IMR-90 (cell line): ENCODE results near the gene GRAMD1B. TPM values are rescaled to one million over a fixed set of nuclear protein-coding genes. Genes with fewer than 3 reads are reported as not detected.

Experiments used
- ATAC-seq: fragments of 200-7000 bp; cut with Tn5 transposase; 2 replicates; pipeline ENCODE4 v1.9.1; 2020; ENCODE audit warnings: low read depth, mild to moderate bottlenecking, moderate library complexity
- BruUV-seq: library from RNA; stranded (reverse); fragments of 400-500 nt; replicated peaks from 2 replicates; lab custom pipeline; 2021; lab: Mats Ljungman, UMichigan
- CTCF ChIA-PET: fragments of 300-600 bp; formaldehyde crosslinking; extraction: SDS; loops from one replicate; lab custom pipeline; 2021; ENCODE audit warnings: antibody characterized with exemption; lab: Yijun Ruan, JAX
- POLR2A ChIA-PET: fragments of 300-600 bp; sonication (Branson Sonifier 250); formaldehyde crosslinking; loops from one replicate; lab custom pipeline; 2022; ENCODE audit warnings: antibody characterized with exemption; ENCODE audit not compliant: unreplicated experiment; lab: Charles Lee
- DNase-seq: peaks from one replicate; pipeline ENCODE4 v3.0.0; 2013
- H2AFZ ChIP-seq: replicated peaks from 2 replicates; pipeline ENCODE3; 2013; ENCODE audit warnings: low read length, mild to moderate bottlenecking; ENCODE audit not compliant: poor library complexity
- H2AK5ac ChIP-seq: 2 replicates; pipeline ENCODE4 v1.6.1; 2013; ENCODE audit warnings: low read depth, low read length, inconsistent platforms
- H2AK9ac ChIP-seq: replicated peaks from 2 replicates; pipeline ENCODE3; 2013; ENCODE audit warnings: mild to moderate bottlenecking, low read depth, low read length, moderate library complexity; ENCODE audit not compliant: poor library complexity
- H2BK120ac ChIP-seq: 2 replicates; pipeline ENCODE4 v1.6.1; 2013; ENCODE audit warnings: low read depth, low read length, inconsistent platforms
- H2BK15ac ChIP-seq: 3 replicates; pipeline ENCODE4 v1.6.1; 2013; ENCODE audit warnings: low read depth, low read length, inconsistent platforms
- H2BK20ac ChIP-seq: 2 replicates; pipeline ENCODE4 v1.6.1; 2013; ENCODE audit warnings: low read depth, mild to moderate bottlenecking, inconsistent platforms, low read length, moderate library complexity
- H2BK5ac ChIP-seq: 2 replicates; pipeline ENCODE4 v1.6.1; 2013; ENCODE audit warnings: mild to moderate bottlenecking, low read depth, low read length, inconsistent platforms; ENCODE audit not compliant: poor library complexity, severe bottlenecking
- H3K14ac ChIP-seq: replicated peaks from 2 replicates; pipeline ENCODE4 v1.6.1; 2013; ENCODE audit warnings: low read depth, low read length, inconsistent platforms
- H3K18ac ChIP-seq: 2 replicates; pipeline ENCODE4 v1.6.1; 2013; ENCODE audit warnings: low read depth, low read length, control low read depth
- H3K23ac ChIP-seq: 2 replicates; pipeline ENCODE4 v1.6.1; 2013; ENCODE audit warnings: low read depth, low read length, inconsistent platforms
- H3K27ac ChIP-seq: 2 replicates; pipeline ENCODE4 v1.5.1; 2013; ENCODE audit warnings: mild to moderate bottlenecking, control low read depth, low read length; ENCODE audit not compliant: insufficient read depth
- H3K27me3 ChIP-seq: 2 replicates; pipeline ENCODE4 v1.6.1; 2013; ENCODE audit warnings: low read length; ENCODE audit not compliant: control insufficient read depth, insufficient read depth
- H3K36me3 ChIP-seq: 2 replicates; pipeline ENCODE4 v1.6.1; 2013; ENCODE audit warnings: low read length, mixed read lengths; ENCODE audit not compliant: control insufficient read depth, insufficient read depth
- H3K4ac ChIP-seq: 2 replicates; pipeline ENCODE4 v1.6.1; 2013; ENCODE audit warnings: low read depth, low read length, inconsistent platforms
- H3K4me1 ChIP-seq: 2 replicates; pipeline ENCODE4 v1.6.1; 2013; ENCODE audit warnings: low read length, mixed read lengths; ENCODE audit not compliant: control insufficient read depth, insufficient read depth
- H3K4me2 ChIP-seq: 2 replicates; pipeline ENCODE4 v1.6.1; 2013; ENCODE audit warnings: low read depth, mild to moderate bottlenecking, control low read depth, low read length, moderate library complexity
- H3K4me3 ChIP-seq: 2 replicates; pipeline ENCODE4 v1.5.1; 2013; ENCODE audit warnings: low read depth, mild to moderate bottlenecking, control low read depth, low read length, moderate library complexity; ENCODE audit not compliant: insufficient read depth
- H3K56ac ChIP-seq: 2 replicates; pipeline ENCODE4 v1.6.1; 2013; ENCODE audit warnings: low read length, inconsistent platforms; ENCODE audit not compliant: insufficient read depth; ENCODE audit errors: extremely low read depth
- H3K79me1 ChIP-seq, 2 experiments: 2 replicates each; pipeline ENCODE4 v1.6.1; 2013; ENCODE audit warnings: low read length in 2 of 2, inconsistent platforms in 1 of 2, low read depth in 1 of 2
- H3K9ac ChIP-seq: 2 replicates; pipeline ENCODE4 v1.6.1; 2013; ENCODE audit warnings: low read depth, low read length, control low read depth
- H3K9me1 ChIP-seq: 2 replicates; pipeline ENCODE4 v1.6.1; 2013; ENCODE audit warnings: low read length, inconsistent platforms; ENCODE audit not compliant: insufficient read depth
- H3K9me3 ChIP-seq: 2 replicates; pipeline ENCODE4 v1.6.1; 2013; ENCODE audit warnings: low read length; ENCODE audit not compliant: control insufficient read depth, insufficient read depth
- H4K20me1 ChIP-seq: 2 replicates; pipeline ENCODE4 v1.6.1; 2013; ENCODE audit warnings: low read length, inconsistent platforms; ENCODE audit not compliant: insufficient read depth
- H4K5ac ChIP-seq: 2 replicates; pipeline ENCODE4 v1.6.1; 2013; ENCODE audit warnings: mild to moderate bottlenecking, low read depth, low read length, control low read depth
- H4K8ac ChIP-seq, 2 experiments: 2 replicates each; pipeline ENCODE4 v1.6.1; 2013; ENCODE audit warnings: low read depth in 2 of 2, low read length in 2 of 2, control low read depth in 1 of 2, inconsistent platforms in 1 of 2
- H4K91ac ChIP-seq: 2 replicates; pipeline ENCODE4 v1.6.1; 2013; ENCODE audit warnings: low read depth, low read length, inconsistent platforms; ENCODE audit not compliant: insufficient read depth
- BHLHE40 ChIP-seq: fragments of 150-350 bp; IDR thresholded peaks from 2 replicates; pipeline ENCODE4 v1.6.1; 2016; ENCODE audit warnings: mild to moderate bottlenecking, low read depth, low read length
- CEBPB ChIP-seq: IDR thresholded peaks from 2 replicates; pipeline ENCODE4 v1.6.1; 2012; ENCODE audit warnings: low read depth, low read length, improper control_type of control experiment
- FOS ChIP-seq: fragments of 150-350 bp; IDR thresholded peaks from 2 replicates; pipeline ENCODE4 v1.6.1; 2016; ENCODE audit warnings: low read depth, low read length
- MAZ ChIP-seq: IDR thresholded peaks from 2 replicates; pipeline ENCODE4 v1.6.1; 2012; ENCODE audit warnings: low read depth, mild to moderate bottlenecking, low read length, improper control_type of control experiment, moderate library complexity, borderline replicate concordance
- MXI1 ChIP-seq: IDR thresholded peaks from 2 replicates; pipeline ENCODE4 v1.6.1; 2012; ENCODE audit warnings: low read depth, mild to moderate bottlenecking, low read length, moderate library complexity, borderline replicate concordance
- NFE2L2 ChIP-seq: fragments of 150-350 bp; IDR thresholded peaks from 2 replicates; pipeline ENCODE4 v1.6.1; 2016; ENCODE audit warnings: low read depth, mild to moderate bottlenecking, low read length
- POLR2A ChIP-seq: IDR thresholded peaks from 2 replicates; pipeline ENCODE4 v1.6.1; 2012; ENCODE audit warnings: mild to moderate bottlenecking, low read depth, low read length
- RAD21 ChIP-seq: IDR thresholded peaks from 2 replicates; pipeline ENCODE4 v1.6.1; 2012; ENCODE audit warnings: low read length, improper control_type of control experiment
- RCOR1 ChIP-seq: IDR thresholded peaks from 2 replicates; pipeline ENCODE4 v1.6.1; 2012; ENCODE audit warnings: mild to moderate bottlenecking, low read length, improper control_type of control experiment; ENCODE audit not compliant: insufficient replicate concordance
- RFX5 ChIP-seq: IDR thresholded peaks from 2 replicates; pipeline ENCODE4 v1.8.0; 2012; ENCODE audit warnings: low read depth, mild to moderate bottlenecking, low read length, moderate library complexity
- SMC3 ChIP-seq: fragments of 150-350 bp; IDR thresholded peaks from 2 replicates; pipeline ENCODE4 v1.6.1; 2016; ENCODE audit warnings: low read depth, mild to moderate bottlenecking, antibody characterized with exemption, low read length, moderate library complexity
- WGBS, 2 experiments: methylation state at CpG; one replicate each; pipeline versions ENCODE4 v1.1.5 to v1.1.7; 2013; ENCODE audit warnings: missing lambda C conversion rate in 2 of 2; ENCODE audit not compliant: insufficient read length in 1 of 2; ENCODE audit errors: extremely low coverage in 2 of 2; 5-methylcytosine and 5-hydroxymethylcytosine counted together
- dilution Hi-C: fragments of 300-500 bp; cut with HindIII; formaldehyde crosslinking; loops from one replicate; pipeline ENCODE4 v1.14.3; 2018; ENCODE audit warnings: low sequenced_read_pairs; ENCODE audit not compliant: unreplicated experiment
- in situ Hi-C: fragments of 300-500 bp; cut with MboI; formaldehyde crosslinking; loops from 3 replicates; pipeline ENCODE4 v1.14.3; 2019; ENCODE audit warnings: low sequenced_read_pairs, inconsistent platforms, mixed read lengths
- intact Hi-C: fragments of 100-400 bp; cut with micrococcal nuclease; formaldehyde crosslinking; loops from 2 replicates; pipeline ENCODE4 v1.10.0; 2022
- polyA plus RNA-seq, 3 experiments: library from polyadenylated mRNA; depleted of rRNA; stranded (reverse); fragments of >200 nt; gene quantifications; 2 replicates each; pipeline ENCODE4 v1.2.3, GENCODE V29; 2012; ENCODE audit warnings: low replicate concordance in 1 of 3
- total RNA-seq: library from RNA; depleted of rRNA; stranded (reverse); fragments of >200 nt; gene quantifications from 2 replicates; pipeline ENCODE4 v1.2.3, GENCODE V29; 2012
- TF ChIP-seq, protein P1 (sequence below): fragments of 150-350 bp; IDR thresholded peaks from 2 replicates; pipeline ENCODE4 v1.6.1; 2017; ENCODE audit warnings: mild to moderate bottlenecking, antibody characterized with exemption, low read length, low read depth
- TF ChIP-seq, protein P2 (sequence below): conservative IDR thresholded peaks from 2 replicates; pipeline ENCODE4 v1.5.1; 2012; ENCODE audit warnings: mild to moderate bottlenecking, low read depth, low read length, improper control_type of control experiment

GRAMD1B gene
- total and polyA plus RNA-seq, 2 of the 4 experiments (the other 2 are of a cell fraction): 7.1 to 7.2 TPM

DNA sequence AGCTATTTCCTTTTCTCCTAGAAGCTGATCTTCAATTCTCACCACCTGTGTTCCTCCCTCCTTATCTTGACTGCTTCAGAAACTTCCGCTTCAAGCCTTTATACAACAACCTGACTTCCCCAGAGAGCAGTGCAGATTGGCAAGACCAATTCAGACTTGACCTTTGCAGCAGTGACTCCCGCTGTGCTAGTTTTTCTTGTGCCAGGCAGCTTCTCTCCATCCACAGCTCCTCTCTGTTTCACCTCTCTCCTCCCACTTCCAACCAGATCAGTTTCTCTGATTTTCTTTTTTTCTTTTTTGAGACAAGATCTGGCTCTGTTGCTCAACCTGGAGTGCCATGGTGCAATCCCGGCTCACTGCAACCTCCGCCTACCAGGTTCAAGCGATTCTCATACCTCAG is 74.3 kb downstream of the GRAMD1B start:
- no peak overlapping the region for H2AK9ac ChIP-seq
- H3K18ac ChIP-seq: no peak overlapping the region
- H3K27ac ChIP-seq: no peak overlapping the region
- no peaks in the 10 kb centered on the region for H3K9me3 ChIP-seq
- POLR2A ChIA-PET: no interaction called here
- no peak for DNase-seq
- peaks cover under 1% of the 10 kb centered on the region; the same call in 1 of the 2 replicates for H3K4me1 ChIP-seq
- no peak overlapping the region for H2BK15ac ChIP-seq
- no peak overlapping the region for H2BK120ac ChIP-seq
- H3K14ac ChIP-seq: no peak overlapping the region
- intact Hi-C loops: no loop called here
- TF ChIP-seq SMC3: no peak
- no peak for TF ChIP-seq CEBPB
- no peak for TF ChIP-seq RFX5
- no peak for TF ChIP-seq BHLHE40
- TF ChIP-seq, protein P1, sequence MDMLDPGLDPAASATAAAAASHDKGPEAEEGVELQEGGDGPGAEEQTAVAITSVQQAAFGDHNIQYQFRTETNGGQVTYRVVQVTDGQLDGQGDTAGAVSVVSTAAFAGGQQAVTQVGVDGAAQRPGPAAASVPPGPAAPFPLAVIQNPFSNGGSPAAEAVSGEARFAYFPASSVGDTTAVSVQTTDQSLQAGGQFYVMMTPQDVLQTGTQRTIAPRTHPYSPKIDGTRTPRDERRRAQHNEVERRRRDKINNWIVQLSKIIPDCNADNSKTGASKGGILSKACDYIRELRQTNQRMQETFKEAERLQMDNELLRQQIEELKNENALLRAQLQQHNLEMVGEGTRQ: no peak
- no peak for TF ChIP-seq RAD21
- TF ChIP-seq FOS: no peak
- no peak for TF ChIP-seq POLR2A
- no peak for TF ChIP-seq MXI1
- TF ChIP-seq RCOR1: no peak
- TF ChIP-seq, protein P2, sequence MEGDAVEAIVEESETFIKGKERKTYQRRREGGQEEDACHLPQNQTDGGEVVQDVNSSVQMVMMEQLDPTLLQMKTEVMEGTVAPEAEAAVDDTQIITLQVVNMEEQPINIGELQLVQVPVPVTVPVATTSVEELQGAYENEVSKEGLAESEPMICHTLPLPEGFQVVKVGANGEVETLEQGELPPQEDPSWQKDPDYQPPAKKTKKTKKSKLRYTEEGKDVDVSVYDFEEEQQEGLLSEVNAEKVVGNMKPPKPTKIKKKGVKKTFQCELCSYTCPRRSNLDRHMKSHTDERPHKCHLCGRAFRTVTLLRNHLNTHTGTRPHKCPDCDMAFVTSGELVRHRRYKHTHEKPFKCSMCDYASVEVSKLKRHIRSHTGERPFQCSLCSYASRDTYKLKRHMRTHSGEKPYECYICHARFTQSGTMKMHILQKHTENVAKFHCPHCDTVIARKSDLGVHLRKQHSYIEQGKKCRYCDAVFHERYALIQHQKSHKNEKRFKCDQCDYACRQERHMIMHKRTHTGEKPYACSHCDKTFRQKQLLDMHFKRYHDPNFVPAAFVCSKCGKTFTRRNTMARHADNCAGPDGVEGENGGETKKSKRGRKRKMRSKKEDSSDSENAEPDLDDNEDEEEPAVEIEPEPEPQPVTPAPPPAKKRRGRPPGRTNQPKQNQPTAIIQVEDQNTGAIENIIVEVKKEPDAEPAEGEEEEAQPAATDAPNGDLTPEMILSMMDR: no peak
- no peak for TF ChIP-seq MAZ
- TF ChIP-seq NFE2L2: no peak
- H3K4ac ChIP-seq: no peak overlapping the region
- H2AFZ ChIP-seq: no peak overlapping the region
- no peak overlapping the region for H2BK5ac ChIP-seq
- H3K4me2 ChIP-seq: no peak overlapping the region
- no peak overlapping the region for H3K56ac ChIP-seq
- in situ Hi-C loops: no loop called here
- WGBS, 2 experiments: 85% methylated on average over 4 of the region's 5 CpGs; no CpG with 5 or more reads in 1 of the 2 experiments
- no peak overlapping the region for H2BK20ac ChIP-seq
- no peak overlapping the region for H4K91ac ChIP-seq
- H3K36me3 ChIP-seq: no peaks in the 10 kb centered on the region
- CTCF ChIA-PET: no interaction called here
- dilution Hi-C loops: no loop called here
- no peak overlapping the region for H4K8ac ChIP-seq
- no peak overlapping the region for H3K9ac ChIP-seq
- no peaks in the 10 kb centered on the region for H3K27me3 ChIP-seq
- H2AK5ac ChIP-seq: no peak overlapping the region
- BruUV-seq: no TSS peak
- no peaks in the 10 kb centered on the region for H4K20me1 ChIP-seq
- H3K4me3 ChIP-seq: no peak overlapping the region
- peaks cover 0 to 11% of the 10 kb centered on the region in 2 experiments; a peak in 2 of 4 replicates for H3K79me1 ChIP-seq
- peaks cover 5% of the 10 kb centered on the region; the same call in 1 of the 2 replicates for H3K9me1 ChIP-seq
- no peak for ATAC-seq
- H3K23ac ChIP-seq: no peak overlapping the region
- no peak overlapping the region for H4K5ac ChIP-seq
